Ectodermal cell (in vitro differentiated cells): ENCODE data around the gene ISLR.

Experiments used
- H3K27ac ChIP-seq: 2 replicates; pipeline ENCODE4 v1.7.0; 2013; ENCODE audit warnings: mild to moderate bottlenecking, low read depth, low read length; ENCODE audit not compliant: insufficient read depth, poor library complexity, severe bottlenecking
- H3K27me3 ChIP-seq: 2 replicates; pipeline ENCODE4 v1.7.0; 2013; ENCODE audit warnings: mild to moderate bottlenecking, low read length; ENCODE audit not compliant: insufficient read depth, control insufficient read depth, poor library complexity, severe bottlenecking
- H3K36me3 ChIP-seq: one replicate; pipeline ENCODE4 v1.7.0; 2013; ENCODE audit warnings: low read length; ENCODE audit not compliant: control insufficient read depth, insufficient read depth
- H3K4me1 ChIP-seq: one replicate; pipeline ENCODE4 v1.7.0; 2013; ENCODE audit warnings: low read length; ENCODE audit not compliant: control insufficient read depth, insufficient read depth
- H3K4me3 ChIP-seq: 2 replicates; pipeline ENCODE4 v1.7.0; 2013; ENCODE audit warnings: low read depth, low read length, control low read depth; ENCODE audit not compliant: insufficient read depth
- H3K9me3 ChIP-seq: 2 replicates; pipeline ENCODE4 v1.7.0; 2013; ENCODE audit warnings: mild to moderate bottlenecking, low read length, moderate library complexity; ENCODE audit not compliant: control insufficient read depth
- WGBS, 2 experiments: methylation state at CpG; one replicate each; pipeline ENCODE4 v1.1.7; 2013; ENCODE audit warnings: missing lambda C conversion rate in 2 of 2; 5-methylcytosine and 5-hydroxymethylcytosine counted together

ISLR gene

DNA sequence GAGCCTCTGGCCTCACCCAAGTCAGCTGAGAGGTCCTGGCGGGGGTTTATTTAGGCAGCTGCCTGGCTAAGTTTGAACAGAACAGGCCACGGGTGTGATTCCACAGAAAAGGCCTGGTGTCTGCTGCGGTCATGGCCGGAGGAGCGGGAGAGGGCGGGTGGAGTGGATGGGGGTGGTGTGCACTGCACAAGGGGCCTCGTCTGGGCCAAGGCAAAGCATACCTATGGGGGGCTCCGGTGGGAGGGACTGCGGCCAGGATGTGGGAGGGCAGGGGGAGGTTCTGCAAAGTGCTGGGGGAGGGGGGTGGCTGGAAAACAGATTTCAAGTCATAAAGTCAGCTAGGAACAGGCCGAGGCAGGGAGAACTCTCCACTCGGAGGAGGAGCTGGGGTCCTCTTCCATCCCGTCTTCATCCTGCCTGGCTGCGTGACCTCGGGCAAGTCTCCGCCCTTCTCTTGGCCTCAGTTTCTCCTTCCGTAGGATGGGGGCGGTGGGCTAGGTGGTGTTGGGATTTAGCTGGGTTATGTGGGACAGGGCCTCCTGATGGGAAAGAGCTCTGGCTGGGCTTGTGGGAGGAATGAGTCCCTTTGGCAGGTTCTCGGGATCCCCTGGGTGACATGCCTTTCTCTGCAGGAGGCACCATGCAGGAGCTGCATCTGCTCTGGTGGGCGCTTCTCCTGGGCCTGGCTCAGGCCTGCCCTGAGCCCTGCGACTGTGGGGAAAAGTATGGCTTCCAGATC lies 878 bp downstream of the ISLR start:
- Histone ChIP-seq H3K36me3 (no peaks in the 10 kb centered on the region), H3K4me1 (peaks cover 43% of the 10 kb centered on the region), H3K4me3 (no peak overlapping the region), H3K27ac (no peak overlapping the region), H3K27me3 (no peaks in the 10 kb centered on the region), H3K9me3 (no peaks in the 10 kb centered on the region)
- 84 to 88% methylated on average over 20 of the region's 20 CpGs for WGBS, 2 experiments

DNA sequence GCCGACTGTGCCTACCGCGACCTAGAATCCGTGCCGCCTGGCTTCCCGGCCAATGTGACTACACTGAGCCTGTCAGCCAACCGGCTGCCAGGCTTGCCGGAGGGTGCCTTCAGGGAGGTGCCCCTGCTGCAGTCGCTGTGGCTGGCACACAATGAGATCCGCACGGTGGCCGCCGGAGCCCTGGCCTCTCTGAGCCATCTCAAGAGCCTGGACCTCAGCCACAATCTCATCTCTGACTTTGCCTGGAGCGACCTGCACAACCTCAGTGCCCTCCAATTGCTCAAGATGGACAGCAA lies 1.4 kb downstream of the ISLR start:
- peaks cover 43% of the 10 kb centered on the region for H3K4me1 ChIP-seq
- no peaks in the 10 kb centered on the region for H3K9me3 ChIP-seq
- H3K27ac ChIP-seq, result no peak overlapping the region
- H3K4me3 ChIP-seq, result no peak overlapping the region
- H3K36me3 ChIP-seq, result no peaks in the 10 kb centered on the region
- 92 to 95% methylated on average over 14 of the region's 14 CpGs for WGBS, 2 experiments
- no peaks in the 10 kb centered on the region for H3K27me3 ChIP-seq

- no peak overlapping the region for H3K27ac ChIP-seq
- H3K4me3 ChIP-seq, result no peak overlapping the region
- no peaks in the 10 kb centered on the region for H3K36me3 ChIP-seq
- no peaks in the 10 kb centered on the region for H3K27me3 ChIP-seq
- H3K9me3 ChIP-seq, result no peaks in the 10 kb centered on the region
- WGBS, 2 experiments, result 94% methylated on average over 45 of the region's 45 CpGs
- H3K4me1 ChIP-seq, result peaks cover 40% of the 10 kb centered on the region
Measured at GRCh38 chr15:74175271-74176191, 2.0 kb downstream of the ISLR start.

- H3K4me1 ChIP-seq, result peaks cover 38% of the 10 kb centered on the region
- no peak overlapping the region for H3K4me3 ChIP-seq
- 71 to 78% methylated on average over 10 of the region's 10 CpGs for WGBS, 2 experiments
- H3K9me3 ChIP-seq, result no peaks in the 10 kb centered on the region
- H3K36me3 ChIP-seq, result no peaks in the 10 kb centered on the region
- H3K27ac ChIP-seq, result no peak overlapping the region
- no peaks in the 10 kb centered on the region for H3K27me3 ChIP-seq
Measured at GRCh38 chr15:74176262-74177214, 3.0 kb downstream of the ISLR start.

DNA sequence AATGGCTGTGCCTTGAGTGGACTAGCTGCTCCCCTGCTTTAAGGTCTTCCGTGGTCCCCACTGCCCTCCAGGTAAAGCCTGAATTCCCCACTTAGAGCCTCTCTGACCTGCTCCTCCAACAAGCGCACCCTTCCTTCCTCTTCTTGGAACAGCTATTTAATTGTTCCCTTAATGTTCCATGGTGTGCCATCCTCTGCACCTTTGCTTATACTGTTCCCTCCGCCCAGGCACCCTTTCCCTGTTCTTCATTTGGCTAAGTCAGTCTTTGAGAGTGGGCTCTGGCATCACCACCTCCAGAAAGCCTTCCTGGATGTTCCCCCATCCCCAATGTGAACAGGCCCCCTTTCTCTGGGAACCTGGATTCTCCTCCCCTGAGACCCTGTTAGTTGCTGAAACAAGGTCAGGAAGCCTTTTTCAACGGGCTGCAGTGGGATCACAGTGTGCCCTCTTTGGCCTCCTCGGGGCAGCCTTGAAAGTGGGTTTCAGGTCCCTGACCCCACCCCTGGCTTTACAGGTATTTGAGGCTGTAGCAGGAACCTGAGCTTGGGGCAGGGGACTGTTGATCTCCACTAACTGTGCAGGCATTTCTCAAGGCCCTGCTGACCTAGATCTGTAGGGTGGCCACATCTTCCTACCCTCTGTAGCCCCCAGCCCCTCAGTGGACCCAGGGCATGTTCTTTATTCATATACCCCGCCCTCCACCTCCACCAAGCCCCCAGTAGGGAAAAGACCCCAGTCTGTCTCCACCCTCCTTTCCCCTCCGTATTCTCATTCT lies 5.0 kb downstream of the ISLR start:
- Histone ChIP-seq H3K27ac (no peak overlapping the region), H3K4me1 (peaks cover 27% of the 10 kb centered on the region), H3K27me3 (no peaks in the 10 kb centered on the region), H3K4me3 (no peak overlapping the region), H3K36me3 (no peaks in the 10 kb centered on the region), H3K9me3 (no peaks in the 10 kb centered on the region)
- WGBS, 2 experiments, result 92 to 94% methylated on average over 7 of the region's 7 CpGs

DNA sequence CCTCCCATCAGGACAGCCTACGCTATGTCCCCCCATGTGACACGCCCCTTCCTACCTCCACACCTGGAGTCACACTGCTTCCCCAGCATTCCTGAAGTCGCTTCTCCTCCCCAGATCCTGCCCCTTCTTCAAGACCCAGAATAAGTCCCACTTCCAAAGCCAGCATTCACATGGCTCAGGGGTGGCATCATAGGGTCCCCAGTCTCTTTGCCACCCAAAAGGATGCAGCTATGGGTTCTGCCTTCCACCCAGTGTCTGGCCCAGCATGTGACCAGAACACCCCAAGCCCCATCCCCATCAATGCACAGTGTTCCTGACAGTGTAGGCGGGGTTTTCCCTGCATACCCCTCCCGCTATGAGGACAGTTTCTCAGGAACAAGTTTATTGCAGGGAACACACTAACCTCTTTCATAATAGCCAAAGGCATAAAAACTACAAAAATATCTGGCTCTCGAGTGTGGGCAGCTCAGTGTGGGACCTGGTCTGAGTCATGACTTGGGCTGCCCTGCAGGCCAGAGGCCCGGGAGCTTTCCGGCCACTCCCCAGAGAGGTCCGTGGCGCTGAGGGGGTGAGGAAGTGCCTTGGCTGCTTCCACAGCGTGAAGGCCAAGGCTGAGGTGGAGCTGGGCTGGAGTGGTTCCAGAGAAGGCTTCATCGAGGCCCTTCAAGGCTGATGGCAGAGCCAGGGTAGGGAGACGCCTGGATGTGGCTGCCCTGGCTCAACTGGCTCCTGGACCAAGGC lies 5.8 kb downstream of the ISLR start:
- Histone ChIP-seq H3K4me3 (no peak overlapping the region), H3K36me3 (no peaks in the 10 kb centered on the region), H3K27ac (no peak overlapping the region), H3K9me3 (no peaks in the 10 kb centered on the region), H3K4me1 (peaks cover 19% of the 10 kb centered on the region), H3K27me3 (no peaks in the 10 kb centered on the region)
- WGBS, 2 experiments, result 89 to 91% methylated on average over 13 of the region's 13 CpGs

- Histone ChIP-seq H3K27ac (no peak overlapping the region), H3K36me3 (no peaks in the 10 kb centered on the region), H3K4me3 (no peak overlapping the region), H3K9me3 (no peaks in the 10 kb centered on the region), H3K27me3 (no peaks in the 10 kb centered on the region), H3K4me1 (peaks cover 16% of the 10 kb centered on the region)
- WGBS, 2 experiments, result 94 to 95% methylated on average over 17 of the region's 17 CpGs
Measured at GRCh38 chr15:74179983-74180880, 6.7 kb downstream of the ISLR start.

DNA sequence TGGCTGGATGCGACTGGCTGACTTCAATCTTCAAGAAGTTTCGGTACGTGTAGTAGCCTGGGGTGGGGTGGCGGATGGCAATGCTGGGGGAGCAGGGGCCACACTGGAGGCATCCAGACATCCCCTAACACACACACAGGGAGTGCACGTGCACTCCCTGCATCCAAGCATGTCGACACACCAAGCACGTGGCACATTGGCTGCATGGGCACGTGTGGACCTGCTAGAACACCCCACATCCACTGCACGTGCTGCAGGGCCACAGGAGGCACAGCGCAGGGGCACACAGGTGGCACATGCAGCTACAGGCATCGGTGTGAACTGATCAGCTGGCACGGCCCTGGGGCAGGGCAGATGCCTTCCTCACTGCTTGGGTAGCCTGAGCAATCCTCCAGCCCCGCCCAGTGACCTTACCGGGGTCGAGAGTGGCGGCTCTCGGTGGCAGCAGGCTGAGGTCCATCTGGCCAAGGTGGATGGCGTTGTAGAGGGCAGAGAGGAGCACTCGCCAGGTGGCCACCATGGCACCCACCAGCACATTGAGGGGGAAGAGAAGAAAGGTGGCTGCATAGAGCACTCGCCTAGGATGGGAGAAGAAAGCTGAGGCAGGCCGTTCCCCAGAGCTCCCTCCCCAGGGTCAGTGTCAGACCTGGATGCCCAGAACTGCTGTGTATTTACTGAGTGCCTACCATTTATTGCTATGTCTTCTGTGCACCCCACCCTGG lies 7.5 kb downstream of the ISLR start:
- Histone ChIP-seq H3K4me3 (no peak overlapping the region), H3K27ac (no peak overlapping the region)

More for the DNA sequence above, 7.5 kb downstream of the ISLR start:
- Histone ChIP-seq H3K4me1 (peaks cover 10% of the 10 kb centered on the region), H3K27me3 (no peaks in the 10 kb centered on the region), H3K9me3 (no peaks in the 10 kb centered on the region), H3K36me3 (no peaks in the 10 kb centered on the region)
- WGBS, 2 experiments, result 93% methylated on average over 21 of the region's 21 CpGs
